ENCODE measurements around the gene DRD3.

DNA sequence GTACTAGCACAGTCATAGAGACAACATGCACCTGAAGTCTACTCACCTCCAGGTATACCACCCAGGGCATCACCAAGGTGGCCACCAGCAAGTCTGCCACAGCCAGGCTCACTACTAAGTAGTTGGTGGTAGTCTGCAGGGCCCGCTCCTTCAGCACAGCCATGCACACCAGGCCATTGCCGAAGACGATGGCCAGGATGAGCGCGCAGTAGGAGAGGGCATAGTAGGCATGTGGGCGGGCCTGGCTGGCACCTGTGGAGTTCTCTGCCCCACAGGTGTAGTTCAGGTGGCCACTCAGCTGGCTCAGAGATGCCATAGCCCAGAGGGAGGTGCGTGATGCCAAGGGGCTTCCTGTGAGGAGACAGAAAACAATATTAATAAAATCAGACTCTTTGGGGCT, 7.2 kb downstream of the DRD3 start:
- TF ChIP-seq, protein P1, sequence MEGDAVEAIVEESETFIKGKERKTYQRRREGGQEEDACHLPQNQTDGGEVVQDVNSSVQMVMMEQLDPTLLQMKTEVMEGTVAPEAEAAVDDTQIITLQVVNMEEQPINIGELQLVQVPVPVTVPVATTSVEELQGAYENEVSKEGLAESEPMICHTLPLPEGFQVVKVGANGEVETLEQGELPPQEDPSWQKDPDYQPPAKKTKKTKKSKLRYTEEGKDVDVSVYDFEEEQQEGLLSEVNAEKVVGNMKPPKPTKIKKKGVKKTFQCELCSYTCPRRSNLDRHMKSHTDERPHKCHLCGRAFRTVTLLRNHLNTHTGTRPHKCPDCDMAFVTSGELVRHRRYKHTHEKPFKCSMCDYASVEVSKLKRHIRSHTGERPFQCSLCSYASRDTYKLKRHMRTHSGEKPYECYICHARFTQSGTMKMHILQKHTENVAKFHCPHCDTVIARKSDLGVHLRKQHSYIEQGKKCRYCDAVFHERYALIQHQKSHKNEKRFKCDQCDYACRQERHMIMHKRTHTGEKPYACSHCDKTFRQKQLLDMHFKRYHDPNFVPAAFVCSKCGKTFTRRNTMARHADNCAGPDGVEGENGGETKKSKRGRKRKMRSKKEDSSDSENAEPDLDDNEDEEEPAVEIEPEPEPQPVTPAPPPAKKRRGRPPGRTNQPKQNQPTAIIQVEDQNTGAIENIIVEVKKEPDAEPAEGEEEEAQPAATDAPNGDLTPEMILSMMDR (IDR thresholded peaks at IDR 0.05) = no peak
- TF ChIP-seq POLR2A (IDR thresholded peaks at IDR 0.05) = no peak
